ENCODE results near the gene GTF2A1. TPM values are rescaled to one million over a fixed set of nuclear protein-coding genes. Genes with fewer than 3 reads are reported as not detected.

GTF2A1 gene
- total and polyA plus RNA-seq, 2 donors (not counting 3 experiments of a cell fraction or from before 2014, with no cell fraction given) = 11.1 to 33.4 TPM

DNA sequence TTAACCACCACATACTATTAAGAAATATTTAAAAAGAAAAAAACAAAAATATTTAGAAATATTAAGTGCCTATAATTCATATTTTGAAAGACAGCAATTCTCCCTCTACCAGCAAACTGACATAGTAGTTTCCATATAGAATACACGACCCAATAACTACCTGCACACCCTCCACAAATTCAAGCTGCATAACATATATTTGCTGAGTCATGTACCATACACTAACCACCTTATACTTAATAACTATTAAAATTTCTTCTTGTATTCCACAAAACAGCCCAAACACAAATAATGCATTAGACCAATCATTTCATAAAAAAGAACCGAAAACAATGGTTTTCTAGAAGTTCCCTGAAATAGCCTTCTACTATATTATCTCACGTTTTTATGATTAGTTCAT is 21.7 kb downstream of the GTF2A1 start:
- no peaks in the 10 kb centered on the region for H3K9me3 ChIP-seq (replicated peaks; ENCODE audit: control insufficient read depth, insufficient read depth, low read length)

DNA sequence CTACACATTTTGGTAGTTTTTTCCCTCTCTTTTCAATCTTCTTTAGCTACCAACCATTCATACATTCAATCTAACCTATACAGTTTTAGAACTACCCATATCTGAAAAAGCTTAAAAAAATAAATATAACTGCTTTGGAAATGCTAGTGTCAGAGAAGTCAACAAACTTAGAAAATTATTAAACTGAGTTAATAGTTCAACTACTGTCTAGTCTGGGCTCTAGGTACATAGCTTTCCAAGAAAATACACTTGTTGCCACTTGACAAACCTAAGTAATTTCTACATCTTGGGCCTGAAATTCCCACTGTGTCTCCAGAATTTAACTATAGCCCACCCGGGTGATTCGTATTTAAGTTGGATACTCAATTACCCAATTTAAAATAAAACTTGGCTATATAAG is 22.1 kb downstream of the GTF2A1 start:
- Histone ChIP-seq H3K36me3 (ENCODE audit: control insufficient read depth in 2 of 2, extremely low read depth in 1 of 2, insufficient read depth in 2 of 2, low read length in 2 of 2) (peaks cover 7 to 14% of the 10 kb centered on the region in 2 experiments), H3K4me2 (ENCODE audit: insufficient read depth, low read length) (no peak overlapping the region), H3K9me3 (replicated peaks; ENCODE audit: control insufficient read depth, insufficient read depth, low read length) (no peaks in the 10 kb centered on the region), H3K27ac (ENCODE audit: insufficient read depth, low read depth, low read length) (no peak overlapping the region), H4K20me1 (replicated peaks; ENCODE audit: control insufficient read depth, extremely low read depth, insufficient read depth, low read length) (no peaks in the 10 kb centered on the region), H3K9ac (replicated peaks; ENCODE audit: extremely low read depth, insufficient read depth, low read length) (no peak overlapping the region), H3K4me3 (replicated peaks in 1 of 3; ENCODE audit: insufficient read depth in 1 of 3, low read depth in 1 of 3, low read length in 3 of 3) (no peak overlapping the region), H3K4me1 (ENCODE audit: control insufficient read depth, extremely low read depth, insufficient read depth, low read length) (no peaks in the 10 kb centered on the region), H2AFZ (ENCODE audit: low read depth, low read length) (no peak overlapping the region), H3K79me2 (ENCODE audit: control insufficient read depth, insufficient read depth, low read length) (no peaks in the 10 kb centered on the region), H3K9me1 (replicated peaks; ENCODE audit: control insufficient read depth, extremely low read depth, insufficient read depth, low read length) (no peaks in the 10 kb centered on the region), H3K27me3 (ENCODE audit: control insufficient read depth in 2 of 2, insufficient read depth in 2 of 2, low read length in 2 of 2) (no peaks in the 10 kb centered on the region)
- dilution Hi-C loops (cut with MboI; ENCODE audit: extremely low pct_ligation_motif_present, low sequenced_read_pairs) (no loop called here), intact Hi-C loops (cut with micrococcal nuclease) (loop anchor here (2.0 kb wide), 1 partner anchor 18 kb away; no protein-coding TSS in a partner anchor)
- FAIRE-seq = no peak
- ChIA-PET POLR2A (interaction anchor here (1.2 kb wide), 1 partner anchor 20 kb away, joined by 3 read pairs; no protein-coding TSS in a partner anchor), CTCF (interaction anchor here (0.8 kb wide), 1 partner anchor 50 kb away, joined by 3 read pairs; no protein-coding TSS in a partner anchor)
- DNase-seq (ENCODE audit: low read depth, low spot score) = no peak
- TF ChIP-seq POLR2AphosphoS5 (IDR thresholded peaks at IDR 0.05; ENCODE audit: insufficient read depth, low read depth, low read length) (no peak), FOS (IDR thresholded peaks at IDR 0.05; ENCODE audit: borderline replicate concordance, insufficient read depth, low read length) (no peak), POLR2A (IDR thresholded peaks at IDR 0.05; ENCODE audit: low read depth, low read length) (no peak), MYC (IDR thresholded peaks at IDR 0.05; ENCODE audit: low read depth, low read length) (no peak)
- TF ChIP-seq, protein P1, sequence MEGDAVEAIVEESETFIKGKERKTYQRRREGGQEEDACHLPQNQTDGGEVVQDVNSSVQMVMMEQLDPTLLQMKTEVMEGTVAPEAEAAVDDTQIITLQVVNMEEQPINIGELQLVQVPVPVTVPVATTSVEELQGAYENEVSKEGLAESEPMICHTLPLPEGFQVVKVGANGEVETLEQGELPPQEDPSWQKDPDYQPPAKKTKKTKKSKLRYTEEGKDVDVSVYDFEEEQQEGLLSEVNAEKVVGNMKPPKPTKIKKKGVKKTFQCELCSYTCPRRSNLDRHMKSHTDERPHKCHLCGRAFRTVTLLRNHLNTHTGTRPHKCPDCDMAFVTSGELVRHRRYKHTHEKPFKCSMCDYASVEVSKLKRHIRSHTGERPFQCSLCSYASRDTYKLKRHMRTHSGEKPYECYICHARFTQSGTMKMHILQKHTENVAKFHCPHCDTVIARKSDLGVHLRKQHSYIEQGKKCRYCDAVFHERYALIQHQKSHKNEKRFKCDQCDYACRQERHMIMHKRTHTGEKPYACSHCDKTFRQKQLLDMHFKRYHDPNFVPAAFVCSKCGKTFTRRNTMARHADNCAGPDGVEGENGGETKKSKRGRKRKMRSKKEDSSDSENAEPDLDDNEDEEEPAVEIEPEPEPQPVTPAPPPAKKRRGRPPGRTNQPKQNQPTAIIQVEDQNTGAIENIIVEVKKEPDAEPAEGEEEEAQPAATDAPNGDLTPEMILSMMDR (IDR thresholded peaks at IDR 0.05; ENCODE audit: extremely low read depth in 1 of 2, insufficient read depth in 1 of 2, low read depth in 1 of 2, low read length in 2 of 2) = no peak
- BruUV-seq (replicated peaks) = no TSS peak

More for the DNA sequence above, 21.7 kb downstream of the GTF2A1 start:
- H3K9me1 ChIP-seq (replicated peaks; ENCODE audit: control insufficient read depth, extremely low read depth, insufficient read depth, low read length) = no peaks in the 10 kb centered on the region
- peaks cover 6 to 14% of the 10 kb centered on the region in 2 experiments for H3K36me3 ChIP-seq (ENCODE audit: control insufficient read depth in 2 of 2, extremely low read depth in 1 of 2, insufficient read depth in 2 of 2, low read length in 2 of 2)
- H3K4me3 ChIP-seq (replicated peaks in 1 of 3; ENCODE audit: insufficient read depth in 1 of 3, low read depth in 1 of 3, low read length in 3 of 3) = no peak overlapping the region
- FAIRE-seq (no peak), DNase-seq (ENCODE audit: low read depth, low spot score) (no peak)
- no peak for TF ChIP-seq GATA2 (IDR thresholded peaks at IDR 0.05; ENCODE audit: insufficient read depth, insufficient read length, low read depth, low read length)
- H3K4me1 ChIP-seq (ENCODE audit: control insufficient read depth, extremely low read depth, insufficient read depth, low read length) = no peaks in the 10 kb centered on the region
- BruUV-seq (replicated peaks) = no TSS peak
- H3K27ac ChIP-seq (ENCODE audit: insufficient read depth, low read depth, low read length) = no peak overlapping the region
- no peaks in the 10 kb centered on the region for H3K27me3 ChIP-seq (ENCODE audit: control insufficient read depth in 2 of 2, insufficient read depth in 2 of 2, low read length in 2 of 2)
- H4K20me1 ChIP-seq (replicated peaks; ENCODE audit: control insufficient read depth, extremely low read depth, insufficient read depth, low read length) = no peaks in the 10 kb centered on the region
- H3K79me2 ChIP-seq (ENCODE audit: control insufficient read depth, insufficient read depth, low read length) = peaks cover 2% of the 10 kb centered on the region
- dilution Hi-C loops (cut with MboI; ENCODE audit: extremely low pct_ligation_motif_present, low sequenced_read_pairs) (no loop called here), intact Hi-C loops (cut with micrococcal nuclease) (loop anchor here (2.0 kb wide), 1 partner anchor 18 kb away; no protein-coding TSS in a partner anchor)
- H3K4me2 ChIP-seq (ENCODE audit: insufficient read depth, low read length) = no peak overlapping the region
- no peak overlapping the region for H3K9ac ChIP-seq (replicated peaks; ENCODE audit: extremely low read depth, insufficient read depth, low read length)
- POLR2A ChIA-PET = interaction anchor here (1.2 kb wide), 1 partner anchor 20 kb away, joined by 3 read pairs; no protein-coding TSS in a partner anchor
- CTCF ChIA-PET = interaction anchor here (0.8 kb wide), 1 partner anchor 50 kb away, joined by 3 read pairs; no protein-coding TSS in a partner anchor
- H2AFZ ChIP-seq (ENCODE audit: low read depth, low read length) = no peak overlapping the region
